Subcutaneous abdominal adipose tissue (tissue), 5 donors: ENCODE data around the gene DHRS7.

Source experiments
- H3K27ac ChIP-seq: one replicate; pipeline ENCODE4 v1.7.0; 2013; ENCODE audit warnings: low read depth, mild to moderate bottlenecking, inconsistent platforms, low read length, moderate library complexity
- H3K27me3 ChIP-seq, 5 donors: one replicate each; pipeline ENCODE4 v1.7.0; 2013; ENCODE audit warnings: low read length in 5 of 5, inconsistent platforms in 1 of 5; ENCODE audit not compliant: control insufficient read depth in 5 of 5, insufficient read depth in 4 of 5
- H3K36me3 ChIP-seq, 5 donors: one replicate each; pipeline ENCODE4 v1.7.0; 2013; ENCODE audit warnings: low read length in 5 of 5; ENCODE audit not compliant: control insufficient read depth in 5 of 5, insufficient read depth in 5 of 5
- H3K4me1 ChIP-seq, 5 donors: one replicate each; pipeline ENCODE4 v1.7.0; 2013; ENCODE audit warnings: low read length in 5 of 5, mild to moderate bottlenecking in 3 of 5, moderate library complexity in 1 of 5; ENCODE audit not compliant: control insufficient read depth in 5 of 5, insufficient read depth in 5 of 5
- H3K4me3 ChIP-seq, 5 donors: one replicate each; pipeline ENCODE4 v1.7.0; 2013; ENCODE audit warnings: low read length in 5 of 5, low read depth in 1 of 5
- H3K9ac ChIP-seq, 5 donors: one replicate each; pipeline ENCODE4 v1.7.0; 2013; ENCODE audit warnings: low read length in 5 of 5, mild to moderate bottlenecking in 4 of 5, moderate library complexity in 3 of 5
- H3K9me3 ChIP-seq, 5 donors: one replicate each; pipeline ENCODE4 v1.7.0; 2013; ENCODE audit warnings: low read length in 5 of 5; ENCODE audit not compliant: control insufficient read depth in 5 of 5
- donor health status: healthy.
- donor health status: healthy.
- donor health status: healthy.
- donor health status: healthy.
- donor health status: healthy.

DHRS7 gene

GRCh38 chr14:60153991-60154390, 11.2 kb downstream of the DHRS7 start:
- Histone ChIP-seq H3K9ac (no peak overlapping the region), H3K36me3 (peaks cover 10 to 25% (median 17%) of the 10 kb centered on the region in 5 donors), H3K4me1 (peaks cover 3 to 26% (median 18%) of the 10 kb centered on the region in 5 donors), H3K9me3 (no peaks in the 10 kb centered on the region), H3K4me3 (no peak overlapping the region), H3K27ac (no peak overlapping the region), H3K27me3 (no peaks in the 10 kb centered on the region)

GRCh38 chr14:60151715-60152114, 13.5 kb downstream of the DHRS7 start:
- peak overlapping the region in 1 of 5 donors; percentile 60 for H3K9ac ChIP-seq
- H3K27me3 ChIP-seq: no peaks in the 10 kb centered on the region
- peak overlapping the region; percentile 38 for H3K27ac ChIP-seq
- no peak overlapping the region for H3K4me3 ChIP-seq
- no peaks in the 10 kb centered on the region for H3K9me3 ChIP-seq
- peaks cover 3 to 26% (median 18%) of the 10 kb centered on the region in 5 donors for H3K4me1 ChIP-seq
- H3K36me3 ChIP-seq: peaks cover 18 to 38% (median 29%) of the 10 kb centered on the region in 5 donors

- peaks cover 0 to 4% (median 0%) of the 10 kb centered on the region in 5 donors for H3K36me3 ChIP-seq
- no peak overlapping the region for H3K4me3 ChIP-seq
- H3K27me3 ChIP-seq: no peaks in the 10 kb centered on the region
- no peaks in the 10 kb centered on the region for H3K4me1 ChIP-seq
- H3K9me3 ChIP-seq: no peaks in the 10 kb centered on the region
- no peak overlapping the region for H3K9ac ChIP-seq
- H3K27ac ChIP-seq: no peak overlapping the region
Measured at GRCh38 chr14:60134702-60135101, 30.5 kb downstream of the DHRS7 start.

- H3K9ac ChIP-seq: no peak overlapping the region
Measured at GRCh38 chr14:60133487-60133886, 31.7 kb downstream of the DHRS7 start.

GRCh38 chr14:60125918-60126317, 39.3 kb downstream of the DHRS7 start:
- Histone ChIP-seq H3K27ac (no peak overlapping the region), H3K4me1 (no peaks in the 10 kb centered on the region), H3K9me3 (no peaks in the 10 kb centered on the region), H3K9ac (no peak overlapping the region), H3K36me3 (peaks cover 45 to 70% (median 57%) of the 10 kb centered on the region in 5 donors), H3K4me3 (no peak overlapping the region), H3K27me3 (no peaks in the 10 kb centered on the region)

More at GRCh38 chr14:60133487-60133886, 31.7 kb downstream of the DHRS7 start:
- no peaks in the 10 kb centered on the region for H3K9me3 ChIP-seq
- no peaks in the 10 kb centered on the region for H3K27me3 ChIP-seq
- peaks cover 0 to 4% (median under 1%) of the 10 kb centered on the region in 5 donors for H3K36me3 ChIP-seq
- H3K4me1 ChIP-seq: no peaks in the 10 kb centered on the region
- no peak overlapping the region for H3K4me3 ChIP-seq
- no peak overlapping the region for H3K27ac ChIP-seq

- Histone ChIP-seq H3K36me3 (peaks cover 27 to 38% (median 28%) of the 10 kb centered on the region in 5 donors), H3K27ac (no peak overlapping the region), H3K4me1 (no peaks in the 10 kb centered on the region), H3K4me3 (no peak overlapping the region), H3K9me3 (no peaks in the 10 kb centered on the region), H3K27me3 (no peaks in the 10 kb centered on the region), H3K9ac (no peak overlapping the region)
Measured at GRCh38 chr14:60116181-60116580, 49.0 kb downstream of the DHRS7 start.

- no peak overlapping the region for H3K4me3 ChIP-seq
- no peaks in the 10 kb centered on the region for H3K4me1 ChIP-seq
- peaks cover 23 to 34% (median 24%) of the 10 kb centered on the region in 5 donors for H3K36me3 ChIP-seq
Measured at GRCh38 chr14:60114881-60115280, 50.3 kb downstream of the DHRS7 start.

GRCh38 chr14:60111732-60112131, 53.5 kb downstream of the DHRS7 start:
- no peaks in the 10 kb centered on the region for H3K4me1 ChIP-seq
- no peak overlapping the region for H3K4me3 ChIP-seq
- no peak overlapping the region for H3K27ac ChIP-seq
- H3K36me3 ChIP-seq: peaks cover 10 to 23% (median 13%) of the 10 kb centered on the region in 5 donors
- no peak overlapping the region for H3K9ac ChIP-seq
- H3K27me3 ChIP-seq: no peaks in the 10 kb centered on the region
- H3K9me3 ChIP-seq: no peaks in the 10 kb centered on the region

More at GRCh38 chr14:60114881-60115280, 50.3 kb downstream of the DHRS7 start:
- H3K9ac ChIP-seq: no peak overlapping the region
- no peaks in the 10 kb centered on the region for H3K9me3 ChIP-seq
- H3K27ac ChIP-seq: no peak overlapping the region
- H3K27me3 ChIP-seq: no peaks in the 10 kb centered on the region

- no peaks in the 10 kb centered on the region for H3K27me3 ChIP-seq
- H3K36me3 ChIP-seq: peaks cover 4 to 9% (median 5%) of the 10 kb centered on the region in 5 donors
- H3K27ac ChIP-seq: no peak overlapping the region
- no peak overlapping the region for H3K9ac ChIP-seq
- H3K4me3 ChIP-seq: no peak overlapping the region
- no peaks in the 10 kb centered on the region for H3K9me3 ChIP-seq
- H3K4me1 ChIP-seq: peaks cover 0 to 13% (median 7%) of the 10 kb centered on the region in 5 donors
Measured at GRCh38 chr14:60107477-60107876, 57.7 kb downstream of the DHRS7 start.

- H3K36me3 ChIP-seq: peaks cover 4 to 9% (median 5%) of the 10 kb centered on the region in 5 donors
- H3K9me3 ChIP-seq: no peaks in the 10 kb centered on the region
- H3K27me3 ChIP-seq: no peaks in the 10 kb centered on the region
- no peak overlapping the region for H3K4me3 ChIP-seq
- no peak overlapping the region for H3K9ac ChIP-seq
- no peak overlapping the region for H3K27ac ChIP-seq
- peaks cover 0 to 14% (median 7%) of the 10 kb centered on the region in 5 donors for H3K4me1 ChIP-seq
Measured at GRCh38 chr14:60106339-60106738, 58.9 kb downstream of the DHRS7 start.
